GM12878 (cell line): ENCODE measurements around the gene SUCO.

Experiments
- CTCF ChIP-seq, 3 experiments: IDR thresholded peaks in 2 of 3; conservative IDR thresholded peaks in 1 of 3; 2 replicates each; pipeline ENCODE4 v1.5.1; 2011; ENCODE audit warnings: low read depth in 3 of 3, low read length in 3 of 3, mild to moderate bottlenecking in 3 of 3, control low read depth in 2 of 3, moderate library complexity in 2 of 3, inconsistent platforms in 1 of 3, mixed read lengths in 1 of 3; ENCODE audit not compliant: control insufficient read depth in 2 of 3, insufficient read depth in 1 of 3; ENCODE audit errors: extremely low read depth in 1 of 3
- EGR1 ChIP-seq, 2 experiments: IDR thresholded peaks; 1 replicate in 1 of 2; 2 replicates in 1 of 2; pipeline ENCODE4 v1.6.1; 2011 to 2012; ENCODE audit warnings: low read depth in 2 of 2, low read length in 2 of 2, borderline replicate concordance in 1 of 2, mild to moderate bottlenecking in 1 of 2, moderate library complexity in 1 of 2
- MTA2 ChIP-seq: fragments of 450-650 bp; IDR thresholded peaks from 2 replicates; pipeline ENCODE4 v1.6.1; 2016; ENCODE audit warnings: low read depth, mild to moderate bottlenecking, moderate library complexity
- POLR2A ChIP-seq: IDR thresholded peaks from 2 replicates; pipeline ENCODE4 v1.6.1; 2011; ENCODE audit warnings: low read depth, mild to moderate bottlenecking, low read length
- POLR2AphosphoS2 ChIP-seq: IDR thresholded peaks from 2 replicates; pipeline ENCODE4 v1.6.1; 2011; ENCODE audit warnings: low read depth, mild to moderate bottlenecking, low read length, improper control_type of control experiment, moderate library complexity
- SREBF1 ChIP-seq: IDR thresholded peaks from 2 replicates; pipeline ENCODE4 v1.6.1; 2012; ENCODE audit warnings: mild to moderate bottlenecking, low read length
- USF2 ChIP-seq: IDR thresholded peaks from 2 replicates; pipeline ENCODE4 v1.6.1; 2011; ENCODE audit warnings: low read depth, low read length, improper control_type of control experiment, borderline replicate concordance
- ZNF217 ChIP-seq: fragments of 450-650 bp; IDR thresholded peaks from 2 replicates; pipeline ENCODE4 v1.6.1; 2017; ENCODE audit warnings: antibody characterized with exemption, mild to moderate bottlenecking
- ZNF384 ChIP-seq: IDR thresholded peaks from 2 replicates; pipeline ENCODE4 v1.6.1; 2012; ENCODE audit warnings: low read depth, mild to moderate bottlenecking, low read length, improper control_type of control experiment, borderline replicate concordance
- ZSCAN29 ChIP-seq: fragments of 450-650 bp; IDR thresholded peaks from 2 replicates; pipeline ENCODE4 v1.6.1; 2017; ENCODE audit warnings: mild to moderate bottlenecking, moderate library complexity

DNA sequence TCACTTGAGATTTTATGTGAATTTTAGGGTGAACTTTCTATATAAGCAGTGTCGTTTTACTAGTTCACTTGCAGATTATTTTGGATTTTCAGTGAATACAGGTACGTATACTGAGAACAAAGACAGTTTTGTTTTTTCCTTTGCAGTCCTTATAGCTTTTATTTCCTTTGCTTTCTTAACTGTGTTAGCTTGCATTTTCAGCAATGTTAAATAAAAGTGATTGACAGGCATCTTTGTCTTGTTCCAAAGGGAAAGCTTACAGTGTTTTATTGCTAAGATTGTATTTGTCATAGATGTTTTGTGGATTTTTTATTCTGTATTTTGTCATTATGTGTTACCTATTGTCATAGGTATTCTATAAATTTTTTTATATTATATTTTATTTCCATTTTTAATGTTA is 72.7 kb downstream of the SUCO start:
- TF ChIP-seq POLR2A (no peak), POLR2AphosphoS2 (no peak), MTA2 (no peak), USF2 (no peak), CTCF (IDR thresholded peaks at IDR 0.05 in 2 of 3, conservative IDR thresholded peaks at IDR 0.05 in 1 of 3; ENCODE audit: control insufficient read depth in 2 of 3, extremely low read depth in 1 of 3, insufficient read depth in 1 of 3, low read depth in 3 of 3, low read length in 3 of 3) (no peak), SREBF1 (no peak), EGR1 (IDR thresholded peaks at IDR 0.05; ENCODE audit: borderline replicate concordance in 1 of 2, low read depth in 2 of 2, low read length in 2 of 2) (no peak), ZNF384 (no peak), ZNF217 (no peak), ZSCAN29 (no peak)
